Islet precursor cell (in vitro differentiated cells): ENCODE measurements around the gene KCNJ1.
A peak's percentile ranks its signal among the peaks of the same experiment; 100 is the strongest.

Experiments
- DNase-seq: peaks from one replicate; pipeline ENCODE4 v3.0.0-alpha.2; 2018

KCNJ1 gene

DNA sequence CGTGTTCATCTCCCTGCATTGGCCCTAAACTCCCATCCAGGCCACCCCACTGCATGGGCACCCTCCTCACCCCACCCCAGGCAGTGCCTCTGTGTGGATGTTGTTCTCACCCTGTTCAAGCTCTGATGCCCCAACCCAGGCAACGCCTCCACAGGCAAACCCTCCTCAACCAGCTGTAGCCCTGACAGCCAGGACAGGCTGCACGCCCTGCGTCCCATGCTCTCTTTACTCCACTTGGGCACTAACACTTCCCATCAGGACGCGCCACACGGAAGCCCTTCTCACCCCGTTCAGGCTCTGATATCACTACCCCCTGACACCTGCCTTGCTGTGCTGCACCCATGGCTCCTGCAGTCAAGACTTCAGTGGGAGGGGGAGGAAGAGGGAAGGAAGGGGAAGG, 47.9 kb downstream of the KCNJ1 start:
- DNase-seq = no peak

- peak; percentile 97 for DNase-seq
These were observed 52.0 kb downstream of the KCNJ1 start for GRCh38 chr11:128814856-128815705.

DNA sequence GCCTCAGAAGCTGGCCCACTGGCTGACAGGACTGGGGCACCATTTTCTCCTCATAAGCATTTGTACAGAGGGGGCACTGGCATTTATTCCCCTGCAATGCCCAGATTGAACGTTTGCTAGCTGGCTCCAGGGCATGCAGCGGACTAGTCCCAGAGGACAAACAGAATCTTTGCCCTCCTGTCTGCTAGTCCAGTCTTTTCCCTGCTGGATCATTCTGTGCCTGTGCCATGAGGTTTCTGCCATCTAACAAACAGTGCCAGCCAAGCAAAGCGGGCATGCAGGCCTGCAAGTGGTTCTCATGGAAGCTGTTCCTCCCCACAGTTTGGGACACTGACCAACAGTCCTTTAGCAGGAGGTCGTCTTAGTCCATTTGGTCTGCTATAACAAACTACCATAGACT, 53.4 kb downstream of the KCNJ1 start:
- no peak for DNase-seq

DNA sequence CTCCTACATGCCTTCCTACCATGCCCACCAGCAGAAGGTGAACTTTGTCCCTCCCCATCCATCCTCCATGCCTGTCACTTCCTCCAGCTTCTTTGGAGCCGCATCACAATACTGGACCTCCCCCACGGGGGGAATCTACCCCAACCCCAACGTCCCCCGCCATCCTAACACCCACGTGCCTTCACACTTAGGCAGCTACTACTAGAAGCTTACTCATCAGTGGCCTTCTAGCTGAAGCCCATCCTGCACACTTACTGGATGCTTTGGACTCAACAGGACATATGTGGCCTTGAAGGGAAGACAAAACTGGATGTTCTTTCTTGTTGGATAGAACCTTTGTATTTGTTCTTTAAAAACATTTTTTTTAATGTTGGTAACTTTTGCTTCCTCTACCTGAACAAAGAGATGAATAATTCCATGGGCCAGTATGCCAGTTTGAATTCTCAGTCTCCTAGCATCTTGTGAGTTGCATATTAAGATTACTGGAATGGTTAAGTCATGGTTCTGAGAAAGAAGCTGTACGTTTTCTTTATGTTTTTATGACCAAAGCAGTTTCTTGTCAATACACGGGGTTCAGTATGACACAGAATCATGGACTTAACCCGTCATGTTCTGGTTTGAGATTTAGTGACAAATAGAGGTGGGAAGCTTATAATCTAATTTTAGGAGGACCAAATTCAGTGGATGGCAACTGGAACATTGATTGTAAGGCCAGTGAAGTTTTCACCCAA, 56.1 kb downstream of the KCNJ1 start:
- DNase-seq = no peak

- DNase-seq = no peak
These were observed 58.0 kb downstream of the KCNJ1 start for GRCh38 chr11:128809128-128809527.

DNA sequence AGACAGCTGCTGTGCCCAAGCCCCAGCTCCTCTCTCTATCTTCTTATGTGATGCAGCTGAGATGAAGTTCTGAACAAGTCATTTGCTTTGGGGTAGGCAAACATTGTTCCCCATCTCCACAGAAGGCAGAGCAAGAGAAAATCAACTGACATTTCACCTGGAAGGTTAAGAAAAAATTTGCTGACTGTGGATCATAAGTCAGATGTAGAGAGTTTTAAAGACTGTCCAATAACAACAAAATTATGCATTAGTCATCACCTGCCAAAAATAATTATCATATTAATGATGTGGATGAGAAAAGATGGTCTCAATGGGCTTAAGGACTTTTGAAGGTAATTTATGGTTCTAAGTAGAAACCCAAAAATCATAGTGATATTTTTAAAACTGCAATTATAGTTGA, 59.2 kb downstream of the KCNJ1 start:
- no peak for DNase-seq

- DNase-seq = no peak
These were observed 60.4 kb downstream of the KCNJ1 start for GRCh38 chr11:128806506-128807261.

- DNase-seq = peak; percentile 88
These were observed 62.6 kb downstream of the KCNJ1 start for GRCh38 chr11:128804481-128804880.

GRCh38 chr11:128803449-128804245, 63.4 kb downstream of the KCNJ1 start:
- DNase-seq = no peak

DNA sequence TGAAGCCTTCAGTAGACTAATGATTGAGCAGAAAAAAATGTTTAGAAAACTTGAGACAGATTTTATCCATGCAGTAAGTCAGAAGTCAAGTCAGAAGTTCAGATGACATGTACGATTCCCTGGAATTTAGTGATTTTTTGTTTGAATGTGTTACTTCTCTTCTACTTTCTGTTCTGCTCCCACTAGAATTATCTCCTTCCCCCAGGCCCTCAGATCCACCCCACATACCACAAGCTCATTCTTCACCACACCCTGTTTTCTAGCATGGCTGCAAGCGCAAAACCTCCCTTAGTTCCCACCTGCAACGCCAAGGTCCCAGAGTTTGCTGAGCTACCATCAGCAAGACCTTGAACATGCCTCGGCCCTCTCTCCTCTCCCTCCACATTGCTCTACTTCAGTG, 64.1 kb downstream of the KCNJ1 start:
- no peak for DNase-seq

DNA sequence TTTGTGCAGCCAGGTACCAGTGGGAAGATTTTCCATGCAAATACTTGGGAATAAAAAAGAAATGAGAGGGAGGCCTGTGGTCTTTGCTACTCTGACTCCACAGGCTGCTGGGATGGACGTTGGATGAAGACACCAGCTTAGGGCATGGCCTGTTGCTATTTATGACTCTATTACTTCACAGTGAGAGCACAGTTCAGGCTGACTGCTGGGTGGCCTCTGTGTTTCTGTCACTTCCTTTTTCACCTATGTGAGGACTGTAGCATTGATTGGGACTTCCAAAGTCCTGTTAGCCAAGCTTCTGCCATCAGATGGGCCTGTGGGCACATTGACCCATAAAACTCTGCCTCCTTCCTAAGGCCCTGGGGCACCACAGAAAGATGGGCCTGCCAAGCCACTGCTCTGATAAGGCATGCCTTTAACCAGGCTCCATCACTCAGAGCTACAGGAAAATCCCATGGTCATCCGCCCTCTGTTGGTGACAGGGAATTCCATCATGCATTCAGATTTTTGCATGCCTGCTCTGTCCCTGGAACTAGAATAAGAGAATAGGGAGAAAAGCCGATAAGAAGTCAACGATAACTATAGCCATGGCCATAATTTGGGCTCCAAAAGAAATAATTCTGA, 64.6 kb downstream of the KCNJ1 start:
- peak; percentile 76 for DNase-seq

GRCh38 chr11:128800871-128801417, 66.2 kb downstream of the KCNJ1 start:
- no peak for DNase-seq

GRCh38 chr11:128796270-128796669, 70.8 kb downstream of the KCNJ1 start:
- DNase-seq = no peak

GRCh38 chr11:128790196-128790595, 76.9 kb downstream of the KCNJ1 start:
- DNase-seq = peak; percentile 88

DNA sequence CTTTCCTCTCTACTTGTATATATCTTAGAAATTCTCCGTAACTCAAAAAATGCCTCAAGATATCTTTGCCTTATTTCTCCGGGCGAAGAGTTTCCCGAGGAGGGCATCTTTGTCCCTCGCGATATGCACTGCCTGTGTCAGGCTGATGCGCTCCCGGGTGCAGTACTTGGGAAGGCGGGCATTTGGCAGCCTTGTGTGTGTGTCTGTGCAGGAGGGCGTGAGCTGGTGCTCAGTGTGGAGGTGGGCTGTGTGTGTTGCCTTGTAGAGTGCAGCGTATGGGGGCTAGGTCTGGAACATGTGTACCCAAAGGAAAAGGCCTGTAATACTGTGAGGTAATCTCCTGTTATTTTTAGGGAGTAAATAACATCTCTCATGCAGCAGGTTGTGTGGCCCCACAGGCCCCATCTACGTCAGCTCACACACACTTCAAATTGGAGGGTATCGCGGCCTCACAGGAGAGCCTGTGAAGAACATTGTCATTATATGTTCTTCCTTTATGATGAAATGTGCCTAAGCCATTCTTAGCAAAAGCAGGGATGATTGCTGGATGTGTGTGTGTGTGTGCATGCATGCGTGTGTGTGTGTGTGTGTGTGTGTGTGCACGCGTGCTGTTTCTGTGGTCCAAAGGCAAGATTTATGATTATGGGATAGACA, 77.5 kb downstream of the KCNJ1 start:
- no peak for DNase-seq
